Central memory CD4-positive, alpha-beta T cell (primary cell): ENCODE results near the gene TMEM91.
"Not testable (repeated sequence)": the region's sequence is repeated elsewhere in the genome, so short reads cannot be mapped to it uniquely, and the experiment has no call there.

Source experiments
- DNase-seq: peaks from one replicate; pipeline ENCODE4 v3.0.0; 2022
- total RNA-seq, 3 experiments: gene quantifications; one replicate each; lab custom pipeline; 2026; lab: John Stamatoyannopoulos, UW

TMEM91 gene
- 1.4 to 8.9 (median 3.4) reads per million in 3 experiments for total RNA-seq

DNA sequence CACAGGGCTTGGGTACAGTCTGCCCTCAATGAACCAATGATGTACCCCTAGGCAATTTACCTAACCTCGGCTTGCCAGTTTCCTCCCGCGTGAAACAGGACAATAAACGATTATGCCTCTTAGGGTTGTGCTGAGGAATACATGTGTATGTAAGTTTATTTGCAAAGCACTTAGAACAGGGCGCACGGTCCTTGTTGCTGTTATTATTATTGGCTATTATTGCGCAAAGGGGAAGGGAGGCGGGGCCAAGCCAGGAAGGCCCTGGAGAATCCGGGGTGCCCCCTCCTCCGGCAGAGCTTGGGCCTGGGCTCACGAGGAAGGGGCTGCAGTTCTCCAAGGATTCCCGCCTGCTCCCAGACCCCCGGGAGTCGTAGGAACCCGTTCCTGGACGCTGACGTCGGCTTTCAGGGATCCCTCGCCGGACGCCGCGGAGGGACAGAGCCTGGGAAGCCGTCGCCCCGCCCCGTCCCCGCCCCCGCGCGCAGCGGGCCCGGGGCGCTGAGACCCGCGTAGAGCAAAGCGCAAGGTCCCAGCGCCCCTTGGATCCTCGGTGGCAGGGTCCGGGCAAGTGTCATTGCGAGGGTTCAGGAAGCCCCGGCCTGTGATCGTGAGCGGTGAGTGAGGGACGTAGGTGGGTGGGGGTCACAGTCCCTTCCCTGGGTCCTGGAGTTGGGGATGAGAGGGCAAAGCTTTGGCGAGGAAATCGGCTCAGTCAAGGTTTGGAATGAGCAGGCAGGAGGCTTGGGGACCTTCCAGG is at the start of gene TMEM91:
TSS of gene TMEM91 (plus strand) at position 293 of the 757 bp plus-strand sequence. CDS start 1,777 bp downstream, outside the sequence.
- DNase-seq, result no peak

GRCh38 chr19:41327076-41327575 is 49.2 kb upstream of the TMEM91 start:
- DNase-seq, result no peak

GRCh38 chr19:41327576-41328156 is 48.7 kb upstream of the TMEM91 start:
- peak; percentile 90 for DNase-seq

DNA sequence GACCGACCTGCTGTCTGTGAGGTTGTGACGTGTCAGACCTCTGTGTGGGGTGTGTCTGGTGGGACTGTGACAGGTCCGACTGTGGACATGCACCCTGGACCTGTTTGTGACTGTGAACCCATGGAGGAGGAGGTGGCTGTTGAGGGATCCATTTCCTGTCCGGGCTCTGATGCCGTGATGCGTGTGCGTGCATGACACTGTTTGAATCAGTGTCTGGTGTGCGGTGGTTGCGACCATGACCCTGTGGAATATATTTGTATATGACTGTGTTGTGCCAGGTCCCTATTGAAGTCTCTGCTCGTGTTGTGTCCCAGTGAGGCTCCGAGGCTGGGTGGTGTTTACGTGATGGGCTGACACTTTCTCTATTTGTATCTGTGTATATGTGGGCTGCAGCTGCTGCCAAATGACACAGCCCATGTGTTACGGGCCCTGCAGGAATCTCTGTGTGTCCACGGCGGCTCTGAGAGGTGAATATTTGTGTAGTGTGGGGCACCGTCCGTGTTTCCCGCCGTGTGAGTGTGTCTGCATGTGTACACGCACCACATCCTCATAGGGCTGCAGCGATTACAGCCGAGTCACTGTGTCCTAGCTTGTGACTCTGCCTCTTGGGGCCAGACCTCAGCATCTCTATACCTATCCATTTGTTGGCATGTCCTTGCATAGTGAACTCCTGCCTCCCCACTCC is 48.0 kb upstream of the TMEM91 start:
- DNase-seq, result no peak

DNA sequence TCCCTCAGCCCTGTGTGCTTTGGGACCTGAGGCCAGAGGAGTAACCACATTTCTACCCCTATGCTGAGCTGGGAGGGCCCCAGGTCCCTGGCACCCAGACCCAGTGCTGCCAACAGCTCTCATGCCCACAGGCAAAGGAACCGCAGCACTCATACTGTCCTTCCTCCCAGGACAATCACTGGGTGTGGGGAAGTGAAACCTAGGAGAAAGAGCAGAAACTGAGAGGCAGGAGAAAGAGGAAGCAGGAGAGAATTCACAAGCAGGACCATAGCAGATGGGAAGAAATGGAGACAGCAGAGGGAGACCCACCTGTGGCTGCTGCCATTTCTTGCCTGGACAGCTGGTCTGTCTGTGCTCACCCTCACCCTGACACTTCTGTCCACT is 47.5 kb upstream of the TMEM91 start:
- no peak for DNase-seq

DNA sequence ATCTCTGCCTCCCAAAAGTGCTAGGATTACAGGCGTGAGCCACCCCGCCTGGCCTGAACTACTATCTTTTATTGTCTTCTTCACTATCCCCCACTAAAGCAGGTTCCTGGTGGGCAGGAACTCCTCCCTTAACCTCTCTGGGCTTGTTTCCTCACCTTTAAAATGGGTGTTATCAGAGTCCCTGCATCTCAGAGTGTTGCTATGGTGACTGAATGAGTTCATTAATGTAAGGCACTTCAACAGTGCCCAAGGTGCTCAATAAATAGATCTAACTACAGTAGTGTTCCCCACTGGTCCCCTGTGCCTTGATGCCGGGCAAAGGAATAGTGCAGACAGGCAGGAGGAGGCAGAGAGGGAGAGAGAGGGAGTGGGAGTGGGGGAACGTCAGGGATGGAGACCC is 45.9 kb upstream of the TMEM91 start:
- DNase-seq, result no peak

- DNase-seq, result no peak
Measured at GRCh38 chr19:41330946-41331678, 45.2 kb upstream of the TMEM91 start.

DNA sequence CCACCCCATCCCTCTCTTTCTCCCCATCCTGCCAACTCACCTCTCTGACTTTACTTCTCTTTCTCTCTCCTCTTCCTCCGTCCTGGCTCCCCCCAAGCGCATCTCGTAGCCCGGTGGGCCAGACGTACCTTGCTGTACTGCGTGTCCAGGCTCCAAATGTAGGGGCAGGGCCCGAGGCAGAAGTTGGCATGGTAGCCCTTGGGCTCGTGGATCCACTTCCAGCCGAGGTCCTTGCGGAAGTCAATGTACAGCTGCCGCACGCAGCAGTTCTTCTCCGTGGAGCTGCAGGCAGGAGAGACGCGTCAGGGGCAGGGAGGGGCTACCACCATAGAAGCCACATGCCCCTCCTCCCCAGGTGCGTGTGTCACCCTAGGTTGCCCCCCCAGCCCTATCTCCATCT is 44.3 kb upstream of the TMEM91 start:
- no peak for DNase-seq

- no peak for DNase-seq
Measured at GRCh38 chr19:41332468-41332867, 43.9 kb upstream of the TMEM91 start.

- no peak for DNase-seq
Measured at GRCh38 chr19:41334793-41335192, 41.5 kb upstream of the TMEM91 start.

GRCh38 chr19:41335467-41335866 is 40.9 kb upstream of the TMEM91 start:
- no peak for DNase-seq

GRCh38 chr19:41339936-41340335 is 36.4 kb upstream of the TMEM91 start:
- no peak for DNase-seq

DNA sequence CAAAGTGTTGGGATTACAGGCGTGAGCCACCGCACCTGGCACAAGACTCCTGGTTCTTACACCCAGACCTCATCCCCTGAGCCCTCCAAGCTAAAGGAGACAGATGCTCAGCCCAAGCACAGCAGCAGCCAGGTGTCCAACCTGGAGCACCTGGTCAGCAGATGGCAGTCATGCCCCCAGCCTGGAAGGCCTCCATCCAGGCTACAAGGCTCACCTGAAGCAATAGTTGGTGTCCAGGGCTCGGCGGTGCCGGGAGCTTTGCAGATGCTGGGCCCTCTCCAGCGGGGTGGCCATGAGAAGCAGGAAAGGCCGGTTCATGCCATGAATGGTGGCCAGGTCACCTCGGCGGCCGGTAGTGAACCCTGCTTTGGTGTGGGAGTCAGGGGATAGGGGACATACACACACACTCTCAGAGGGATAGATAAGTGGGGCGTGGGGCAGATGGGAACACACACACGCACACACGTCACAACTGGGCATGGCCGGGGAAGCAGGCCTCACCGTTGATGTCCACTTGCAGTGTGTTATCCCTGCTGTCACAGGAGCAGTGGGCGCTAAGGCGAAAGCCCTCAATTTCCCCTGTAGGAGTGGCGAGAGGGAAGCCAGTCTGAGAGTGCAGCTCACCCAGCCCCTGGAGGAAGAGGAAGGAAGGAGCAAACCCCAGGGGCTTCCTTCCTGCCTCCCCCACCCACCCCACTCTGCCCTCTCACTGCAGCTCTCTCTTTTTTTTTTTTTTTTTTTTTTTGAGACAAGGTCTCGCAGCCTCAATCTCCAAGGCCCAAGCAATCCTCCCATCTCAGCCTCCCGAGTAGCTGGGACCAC is 34.5 kb upstream of the TMEM91 start:
- DNase-seq, result no peak

DNA sequence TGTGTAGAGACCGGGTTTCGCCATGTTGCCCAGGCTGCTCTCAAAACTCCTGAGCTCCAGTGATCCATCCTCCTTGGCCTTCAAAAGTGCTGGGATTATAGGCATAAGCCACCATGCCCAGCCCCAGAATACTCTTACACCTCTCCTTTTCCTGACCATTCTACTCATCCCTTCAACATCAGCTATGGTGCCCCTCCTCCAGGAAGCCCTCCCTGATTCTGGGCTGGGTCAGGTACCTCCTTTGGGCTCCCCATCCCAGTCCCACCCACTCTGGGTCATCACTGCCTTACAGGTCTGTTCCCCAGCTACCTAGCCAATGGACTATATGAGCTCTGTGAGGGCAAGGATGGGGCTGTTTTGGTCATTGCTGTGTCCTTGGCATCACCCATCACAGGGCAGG is 32.2 kb upstream of the TMEM91 start:
- DNase-seq, result no peak

GRCh38 chr19:41346916-41347315 is 29.4 kb upstream of the TMEM91 start:
- not testable (repeated sequence) for DNase-seq

DNA sequence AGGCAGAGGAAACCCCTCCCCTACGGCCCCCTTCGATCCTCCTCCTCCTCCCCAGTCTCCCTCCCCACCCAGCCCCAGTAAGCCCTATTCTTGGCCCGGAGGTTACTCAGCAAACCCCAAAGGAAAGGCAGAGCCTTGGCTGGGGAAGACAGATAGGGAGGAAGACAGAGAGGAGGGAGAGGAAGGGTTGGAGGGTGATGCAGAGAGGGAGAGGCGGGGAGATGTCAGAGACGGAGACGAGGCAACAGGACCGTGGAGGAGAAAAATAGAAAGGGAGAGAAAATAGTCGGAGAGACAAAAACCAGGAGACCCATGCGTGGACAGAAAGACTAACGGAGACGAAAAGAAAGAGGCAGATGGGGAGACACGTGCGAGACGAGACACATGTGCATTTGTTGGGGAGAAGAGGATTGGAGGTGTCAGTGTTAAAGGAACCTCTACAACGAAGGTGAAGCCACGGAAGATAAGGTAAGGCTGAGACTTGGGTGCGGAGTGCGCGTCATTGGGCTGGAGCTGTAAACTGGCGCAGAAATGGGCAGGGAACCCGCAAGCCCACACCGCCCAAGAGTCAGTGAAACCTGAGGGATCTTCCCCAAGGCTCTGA is 25.5 kb upstream of the TMEM91 start:
- DNase-seq, result no peak

DNA sequence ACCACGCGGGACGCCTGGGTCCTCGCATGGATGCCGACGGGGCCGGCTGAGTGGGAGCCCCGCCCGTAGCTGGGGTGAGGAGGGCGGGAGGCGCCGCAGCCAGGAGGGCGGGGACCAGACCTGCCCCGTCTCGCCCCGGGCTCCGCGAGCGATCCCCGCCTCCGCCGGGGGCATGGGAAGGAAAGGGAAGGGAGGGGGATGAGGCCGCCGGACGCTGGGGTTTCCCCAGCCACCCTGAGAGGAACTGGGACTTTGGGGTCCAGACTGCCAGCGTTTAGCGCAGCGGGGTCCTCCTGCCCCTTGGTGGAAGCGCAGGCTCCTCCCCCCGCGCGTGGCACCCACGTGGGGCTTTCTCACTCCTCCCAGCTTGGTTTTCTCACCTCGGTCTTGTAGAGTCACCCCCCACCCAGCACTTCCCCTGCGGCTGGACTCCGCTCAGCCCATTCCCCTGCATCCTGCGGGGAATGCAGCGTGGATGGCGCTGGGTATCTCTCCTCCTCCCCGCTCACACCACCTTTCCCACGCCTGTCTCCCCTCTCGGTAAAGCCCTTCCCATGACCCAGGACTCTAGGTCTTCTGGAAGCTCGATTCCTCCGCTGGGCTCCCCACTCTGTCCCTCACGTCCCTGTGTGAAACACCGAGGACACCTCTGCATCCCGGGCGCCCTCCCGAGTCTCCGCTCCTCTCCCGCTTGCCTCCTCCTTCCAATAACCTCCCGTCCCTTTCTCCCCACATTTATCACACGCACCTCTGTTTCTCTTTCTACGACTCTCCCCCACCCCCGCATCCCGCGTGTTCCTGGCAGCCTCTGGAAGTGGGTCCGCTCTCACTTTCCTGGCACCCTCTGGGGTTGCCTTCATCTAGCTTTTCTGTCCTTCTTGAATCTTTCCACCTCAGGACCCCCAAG is 24.7 kb upstream of the TMEM91 start:
- peak; percentile 87 for DNase-seq

DNA sequence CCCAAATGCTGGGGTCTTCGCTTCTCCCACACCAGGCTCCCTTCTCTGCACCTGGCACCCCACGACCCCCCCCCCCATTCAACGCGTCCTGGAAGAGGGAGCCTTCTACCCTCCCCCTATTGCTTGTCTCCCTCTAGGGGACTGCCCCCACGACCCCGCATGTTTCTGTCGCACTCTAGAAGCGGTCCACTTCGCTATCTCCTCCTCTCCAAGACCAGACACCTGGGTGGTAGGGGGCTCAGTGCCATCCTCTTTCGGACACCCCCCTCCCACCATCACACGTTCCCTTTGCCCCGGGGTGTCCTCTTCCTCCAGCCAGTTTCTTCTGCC is 24.1 kb upstream of the TMEM91 start:
- DNase-seq, result no peak

- DNase-seq, result peak; percentile 76
Measured at GRCh38 chr19:41352609-41353465, 23.5 kb upstream of the TMEM91 start.
